GM12878 (cell line): ENCODE measurements around the gene ELP1.
"Not testable (repeated sequence)": the region's sequence is repeated elsewhere in the genome, so short reads cannot be mapped to it uniquely, and the experiment has no call there.

ENCODE experiments used
- CREB1 ChIP-seq: IDR thresholded peaks from 2 replicates; pipeline ENCODE4 v1.6.1; 2012; ENCODE audit warnings: low read depth, mild to moderate bottlenecking, inconsistent platforms
- CTCF ChIP-seq, 3 experiments: IDR thresholded peaks in 2 of 3; conservative IDR thresholded peaks in 1 of 3; 2 replicates each; pipeline ENCODE4 v1.5.1; 2011; ENCODE audit warnings: low read depth in 3 of 3, low read length in 3 of 3, mild to moderate bottlenecking in 3 of 3, control low read depth in 2 of 3, moderate library complexity in 2 of 3, inconsistent platforms in 1 of 3, mixed read lengths in 1 of 3; ENCODE audit not compliant: control insufficient read depth in 2 of 3, insufficient read depth in 1 of 3; ENCODE audit errors: extremely low read depth in 1 of 3
- GABPA ChIP-seq: IDR thresholded peaks from 2 replicates; pipeline ENCODE4 v1.6.1; 2014; ENCODE audit warnings: antibody characterized with exemption, low read depth, mild to moderate bottlenecking, inconsistent platforms
- MYC ChIP-seq: IDR thresholded peaks from 2 replicates; pipeline ENCODE4 v1.6.1; 2011; ENCODE audit warnings: mild to moderate bottlenecking, low read length, moderate library complexity, inconsistent platforms; ENCODE audit not compliant: insufficient read depth, insufficient replicate concordance, insufficient read length, severe bottlenecking
- ZZZ3 ChIP-seq: IDR thresholded peaks from 2 replicates; pipeline ENCODE4 v1.6.1; 2011; ENCODE audit warnings: low read depth; ENCODE audit not compliant: control insufficient read depth, insufficient read length

GRCh38 chr9:108920401-108920800, 13.5 kb downstream of the ELP1 start:
- not testable (repeated sequence) for TF ChIP-seq CTCF (IDR thresholded peaks at IDR 0.05 in 2 of 3, conservative IDR thresholded peaks at IDR 0.05 in 1 of 3; ENCODE audit: control insufficient read depth in 2 of 3, extremely low read depth in 1 of 3, insufficient read depth in 1 of 3, low read depth in 3 of 3, low read length in 3 of 3); ZZZ3; MYC; GABPA; CREB1
